Chondrocyte (in vitro differentiated cells): ENCODE measurements around the gene NFKB2. TPM values are rescaled to one million over a fixed set of nuclear protein-coding genes. Genes with fewer than 3 reads are reported as not detected.

Experiments used
- DNase-seq: peaks from one replicate; pipeline ENCODE4 v3.0.0; 2021; ENCODE audit warnings: mixed read lengths, low spot score
- H3K27ac Mint-ChIP-seq: one replicate; pipeline ENCODE4 v1.8.0; 2021; ENCODE audit warnings: mild to moderate bottlenecking, moderate library complexity, mixed read lengths; ENCODE audit not compliant: unreplicated experiment
- H3K27me3 Mint-ChIP-seq: 2 replicates; pipeline ENCODE4 v1.8.0; 2021; ENCODE audit warnings: low read depth, mixed read lengths
- H3K36me3 Mint-ChIP-seq: 2 replicates; pipeline ENCODE4 v1.8.0; 2021; ENCODE audit warnings: low read depth, mixed read lengths
- H3K4me1 Mint-ChIP-seq: 2 replicates; pipeline ENCODE4 v1.8.0; 2021; ENCODE audit warnings: low read depth, mild to moderate bottlenecking, mixed read lengths
- H3K4me3 Mint-ChIP-seq: one replicate; pipeline ENCODE4 v1.8.0; 2021; ENCODE audit warnings: mild to moderate bottlenecking, moderate library complexity, mixed read lengths; ENCODE audit not compliant: unreplicated experiment
- H3K9me3 Mint-ChIP-seq: 2 replicates; pipeline ENCODE4 v1.8.0; 2021; ENCODE audit warnings: low read depth, mixed read lengths
- total RNA-seq: library from RNA; stranded (reverse); gene quantifications from 3 replicates; pipeline ENCODE4 v1.2.1, GENCODE V29; 2021
- TF ChIP-seq, protein P1 (sequence below): fragments of 200-600 bp; sonication (generic); IDR thresholded peaks from 2 replicates; pipeline ENCODE4 v1.5.0; 2021; ENCODE audit warnings: antibody characterized with exemption, mild to moderate bottlenecking, moderate library complexity

The NFKB2 gene
- total RNA-seq, 1 donor from 2014 or later: 38.0 TPM

- no peak for DNase-seq
- TF ChIP-seq, protein P1, sequence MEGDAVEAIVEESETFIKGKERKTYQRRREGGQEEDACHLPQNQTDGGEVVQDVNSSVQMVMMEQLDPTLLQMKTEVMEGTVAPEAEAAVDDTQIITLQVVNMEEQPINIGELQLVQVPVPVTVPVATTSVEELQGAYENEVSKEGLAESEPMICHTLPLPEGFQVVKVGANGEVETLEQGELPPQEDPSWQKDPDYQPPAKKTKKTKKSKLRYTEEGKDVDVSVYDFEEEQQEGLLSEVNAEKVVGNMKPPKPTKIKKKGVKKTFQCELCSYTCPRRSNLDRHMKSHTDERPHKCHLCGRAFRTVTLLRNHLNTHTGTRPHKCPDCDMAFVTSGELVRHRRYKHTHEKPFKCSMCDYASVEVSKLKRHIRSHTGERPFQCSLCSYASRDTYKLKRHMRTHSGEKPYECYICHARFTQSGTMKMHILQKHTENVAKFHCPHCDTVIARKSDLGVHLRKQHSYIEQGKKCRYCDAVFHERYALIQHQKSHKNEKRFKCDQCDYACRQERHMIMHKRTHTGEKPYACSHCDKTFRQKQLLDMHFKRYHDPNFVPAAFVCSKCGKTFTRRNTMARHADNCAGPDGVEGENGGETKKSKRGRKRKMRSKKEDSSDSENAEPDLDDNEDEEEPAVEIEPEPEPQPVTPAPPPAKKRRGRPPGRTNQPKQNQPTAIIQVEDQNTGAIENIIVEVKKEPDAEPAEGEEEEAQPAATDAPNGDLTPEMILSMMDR: no peak
- H3K4me1 Mint-ChIP-seq: peaks cover 23% of the 10 kb centered on the region
- H3K27ac Mint-ChIP-seq: no peak overlapping the region
- peaks cover 8% of the 10 kb centered on the region for H3K27me3 Mint-ChIP-seq
- no peak overlapping the region for H3K4me3 Mint-ChIP-seq
- H3K36me3 Mint-ChIP-seq: peaks cover 2% of the 10 kb centered on the region
- H3K9me3 Mint-ChIP-seq: no peaks in the 10 kb centered on the region
Measured at GRCh38 chr10:102405632-102406031, 10.1 kb downstream of the NFKB2 start.

DNA sequence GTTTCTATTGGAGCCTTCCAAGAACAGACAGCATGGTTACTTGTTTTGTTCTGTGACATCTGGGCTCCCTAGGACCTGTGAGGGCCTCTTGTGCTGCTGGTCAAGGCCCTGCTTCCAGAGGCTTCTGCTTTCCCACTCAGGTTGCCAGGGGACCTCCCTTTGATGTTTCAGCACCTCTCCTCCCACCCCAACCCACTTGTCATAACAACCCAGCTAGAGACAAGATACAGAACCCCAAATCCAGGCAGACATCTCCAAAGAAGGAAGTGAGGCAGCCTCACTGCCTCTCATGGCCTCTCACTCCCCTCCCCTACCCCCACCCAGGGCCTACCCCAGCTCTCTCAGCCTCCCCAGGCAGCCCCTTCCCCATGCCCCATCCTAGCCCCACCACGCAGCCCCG lies 11.3 kb downstream of the NFKB2 start:
- Mint-ChIP-seq H3K9me3 (no peaks in the 10 kb centered on the region), H3K4me3 (no peak overlapping the region), H3K27me3 (peaks cover 18% of the 10 kb centered on the region), H3K27ac (no peak overlapping the region), H3K36me3 (peaks cover 2% of the 10 kb centered on the region), H3K4me1 (peaks cover 25% of the 10 kb centered on the region)
- TF ChIP-seq, protein P1: no peak
- no peak for DNase-seq

DNA sequence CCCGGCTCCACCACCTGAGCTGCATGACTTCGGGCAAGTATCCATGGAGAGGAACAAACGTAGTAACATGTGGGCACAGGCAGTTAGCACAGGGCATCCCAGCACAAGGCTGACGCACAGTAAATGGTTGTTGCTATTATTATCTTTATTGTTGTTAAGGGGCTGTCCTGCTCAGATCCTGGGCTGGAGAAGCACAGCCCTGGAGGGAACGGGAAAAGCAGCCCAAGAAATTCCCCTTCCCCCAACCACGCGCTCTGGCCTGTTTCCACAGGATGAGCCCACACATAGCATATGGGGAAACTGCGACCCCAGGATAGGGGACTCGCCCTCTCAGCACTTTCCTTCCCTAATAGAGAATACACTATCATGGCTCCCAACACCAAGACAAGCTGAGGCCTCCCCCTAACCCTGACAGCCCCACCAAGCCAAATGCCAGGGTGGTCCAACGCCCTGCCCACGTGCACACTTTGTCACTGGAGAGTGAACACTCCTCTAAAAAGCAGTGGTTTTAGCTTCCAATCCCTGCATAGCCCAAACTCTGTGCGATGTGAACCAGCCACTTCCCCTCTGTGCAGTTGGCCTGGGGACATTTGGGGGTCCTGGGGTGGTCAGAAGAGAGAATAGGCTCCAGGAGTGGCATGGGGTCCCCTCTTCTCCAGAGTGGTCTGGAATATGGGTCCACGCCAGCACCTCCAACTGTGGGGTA lies 12.1 kb downstream of the NFKB2 start:
- H3K27me3 Mint-ChIP-seq: peaks cover 21% of the 10 kb centered on the region
- no peaks in the 10 kb centered on the region for H3K9me3 Mint-ChIP-seq
- H3K4me3 Mint-ChIP-seq: peak overlapping the region; percentile 4
- H3K4me1 Mint-ChIP-seq: peaks cover 22% of the 10 kb centered on the region
- DNase-seq: no peak
- no peak overlapping the region for H3K27ac Mint-ChIP-seq
- TF ChIP-seq, protein P1: no peak
- no peaks in the 10 kb centered on the region for H3K36me3 Mint-ChIP-seq

DNA sequence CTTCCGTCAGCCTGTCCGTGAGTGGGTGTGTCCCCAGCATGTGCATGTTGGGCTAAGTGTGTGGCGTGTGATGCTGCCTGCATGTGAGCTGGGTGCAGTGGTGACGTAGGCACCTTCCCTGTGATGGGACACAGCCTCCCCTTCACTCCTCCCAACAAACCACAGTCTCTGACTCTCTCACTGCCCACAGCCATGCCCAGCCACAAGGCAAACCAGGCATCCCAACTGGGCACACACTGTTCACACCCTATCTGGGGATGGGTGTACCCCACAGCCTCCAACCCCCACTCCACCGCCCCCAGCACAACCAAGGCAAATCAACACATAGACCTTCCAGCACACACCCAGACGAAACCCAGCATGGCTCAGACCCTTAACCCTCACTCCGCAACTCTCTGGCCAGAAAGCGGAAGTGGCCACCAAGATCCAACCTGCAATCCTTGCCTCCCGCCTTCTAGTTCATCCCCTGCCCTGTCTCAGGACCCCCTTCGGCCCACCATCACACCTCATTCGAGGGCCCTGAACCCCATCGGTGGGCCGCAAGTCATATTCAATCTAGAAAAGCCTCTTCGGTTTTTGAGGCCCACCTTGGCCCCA lies 12.7 kb downstream of the NFKB2 start:
- peak overlapping the region; percentile 59 for H3K27ac Mint-ChIP-seq
- H3K4me3 Mint-ChIP-seq: peak overlapping the region; percentile 60
- H3K4me1 Mint-ChIP-seq: peaks cover 24% of the 10 kb centered on the region
- H3K9me3 Mint-ChIP-seq: no peaks in the 10 kb centered on the region
- no peaks in the 10 kb centered on the region for H3K36me3 Mint-ChIP-seq
- TF ChIP-seq, protein P1: no peak
- DNase-seq: no peak
- peaks cover 23% of the 10 kb centered on the region for H3K27me3 Mint-ChIP-seq

GRCh38 chr10:102408728-102409603 lies 13.5 kb downstream of the NFKB2 start:
- Mint-ChIP-seq H3K36me3 (no peaks in the 10 kb centered on the region), H3K27me3 (peaks cover 23% of the 10 kb centered on the region), H3K4me1 (peaks cover 25% of the 10 kb centered on the region), H3K4me3 (peak overlapping the region; percentile 60), H3K9me3 (no peaks in the 10 kb centered on the region), H3K27ac (no peak overlapping the region)
- TF ChIP-seq, protein P1: no peak
- no peak for DNase-seq
